OCI-LY1 (cell line): Measurements from ENCODE around the gene NRDE2.

ENCODE experiments used
- EZH2 ChIP-seq: fragments of 200-600 bp; sonication (generic), shearing (Covaris generic); IDR thresholded peaks from 2 replicates; pipeline ENCODE4 v1.8.0; 2017; ENCODE audit warnings: borderline replicate concordance, mixed run types, mild to moderate bottlenecking, antibody characterized with exemption, low read length, moderate library complexity, mixed read lengths
- TF ChIP-seq, protein P1 (sequence below): fragments of 200-600 bp; sonication (generic), shearing (Covaris generic); IDR thresholded peaks from 2 replicates; pipeline ENCODE4 v1.5.1; 2017; ENCODE audit warnings: mild to moderate bottlenecking, antibody characterized with exemption, low read length, moderate library complexity, mixed read lengths

DNA sequence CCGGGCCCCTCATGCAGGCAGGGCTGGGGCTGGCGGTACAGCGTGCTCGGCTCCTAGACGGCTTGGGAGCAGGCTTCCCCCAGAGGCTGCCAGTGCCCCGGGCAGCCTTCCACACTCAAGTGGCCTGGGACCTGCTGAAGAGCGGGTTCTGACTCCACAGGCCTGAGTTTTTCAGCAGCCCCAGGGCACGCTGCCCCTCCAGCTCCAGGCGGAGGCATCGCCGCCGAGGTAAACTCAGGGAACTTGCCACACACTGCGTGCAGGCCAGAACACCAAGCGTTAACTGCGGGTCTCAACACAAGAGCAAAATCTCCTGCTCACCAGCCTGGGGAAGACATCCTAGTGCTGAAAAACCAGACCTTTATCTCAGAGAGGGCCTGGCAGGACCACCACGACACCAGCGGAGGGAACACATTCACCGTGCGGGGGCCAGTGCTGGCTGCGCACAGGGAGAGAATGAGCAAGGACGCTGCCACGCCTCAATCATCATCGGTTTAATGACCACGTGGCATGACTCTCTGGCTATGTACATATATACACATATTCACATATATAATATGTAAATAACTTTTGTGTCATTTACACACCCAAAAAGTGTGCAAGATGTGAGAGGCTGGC is 54.1 kb downstream of the NRDE2 start:
- TF ChIP-seq, protein P1, sequence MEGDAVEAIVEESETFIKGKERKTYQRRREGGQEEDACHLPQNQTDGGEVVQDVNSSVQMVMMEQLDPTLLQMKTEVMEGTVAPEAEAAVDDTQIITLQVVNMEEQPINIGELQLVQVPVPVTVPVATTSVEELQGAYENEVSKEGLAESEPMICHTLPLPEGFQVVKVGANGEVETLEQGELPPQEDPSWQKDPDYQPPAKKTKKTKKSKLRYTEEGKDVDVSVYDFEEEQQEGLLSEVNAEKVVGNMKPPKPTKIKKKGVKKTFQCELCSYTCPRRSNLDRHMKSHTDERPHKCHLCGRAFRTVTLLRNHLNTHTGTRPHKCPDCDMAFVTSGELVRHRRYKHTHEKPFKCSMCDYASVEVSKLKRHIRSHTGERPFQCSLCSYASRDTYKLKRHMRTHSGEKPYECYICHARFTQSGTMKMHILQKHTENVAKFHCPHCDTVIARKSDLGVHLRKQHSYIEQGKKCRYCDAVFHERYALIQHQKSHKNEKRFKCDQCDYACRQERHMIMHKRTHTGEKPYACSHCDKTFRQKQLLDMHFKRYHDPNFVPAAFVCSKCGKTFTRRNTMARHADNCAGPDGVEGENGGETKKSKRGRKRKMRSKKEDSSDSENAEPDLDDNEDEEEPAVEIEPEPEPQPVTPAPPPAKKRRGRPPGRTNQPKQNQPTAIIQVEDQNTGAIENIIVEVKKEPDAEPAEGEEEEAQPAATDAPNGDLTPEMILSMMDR = no peak
- TF ChIP-seq EZH2 = no peak
